Activated T-helper 9 cell treated with anti-CD3 and anti-CD28 coated beads, Interleukin-2, amount 50 U/mL, for 16 hours (primary cell): ENCODE data around the gene TPSD1.

Source experiments
- DNase-seq: peaks from one replicate; pipeline ENCODE4 v3.0.0-alpha.2; 2020; ENCODE audit warnings: low read depth

The TPSD1 gene

GRCh38 chr16:1299012-1299867, 43.4 kb downstream of the TPSD1 start:
- no peak for DNase-seq

- no peak for DNase-seq
Observed at GRCh38 chr16:1299868-1300203, 44.0 kb downstream of the TPSD1 start.

- peak; percentile 56 for DNase-seq
Observed at GRCh38 chr16:1300664-1301476, 45.0 kb downstream of the TPSD1 start.

- no peak for DNase-seq
Observed at GRCh38 chr16:1301562-1301961, 45.7 kb downstream of the TPSD1 start.

- DNase-seq = no peak
Observed at GRCh38 chr16:1305823-1306222, 50.0 kb downstream of the TPSD1 start.

GRCh38 chr16:1306334-1306733, 50.5 kb downstream of the TPSD1 start:
- no peak for DNase-seq

- DNase-seq = no peak
Observed at GRCh38 chr16:1308036-1308976, 52.4 kb downstream of the TPSD1 start.
